Smooth muscle cell (in vitro differentiated cells): ENCODE data around the gene ZBTB22. TPM values are rescaled to one million over a fixed set of nuclear protein-coding genes. Genes with fewer than 3 reads are reported as not detected.

Source experiments
- DNase-seq: peaks from one replicate; lab custom pipeline; 2025; ENCODE audit not compliant: unreplicated experiment; lab: John Stamatoyannopoulos, UW
- H2AFZ ChIP-seq: fragments of 200-600 bp; sonication (generic); 2 replicates; pipeline ENCODE4 v1.6.0; 2016; ENCODE audit warnings: antibody characterized with exemption, low read depth, mild to moderate bottlenecking
- H3F3A ChIP-seq: fragments of 200-600 bp; sonication (generic); 2 replicates; pipeline ENCODE4 v1.6.0; 2017; ENCODE audit warnings: antibody characterized with exemption, low read depth
- H3K27ac ChIP-seq: fragments of 200-600 bp; sonication (generic); 2 replicates; pipeline ENCODE4 v1.5.1; 2016; ENCODE audit warnings: low read depth, mild to moderate bottlenecking
- H3K27me3 ChIP-seq: fragments of 200-600 bp; sonication (generic); 2 replicates; pipeline ENCODE4 v1.6.1; 2016; ENCODE audit warnings: low read depth, mild to moderate bottlenecking
- H3K36me3 ChIP-seq: fragments of 200-600 bp; sonication (generic); 2 replicates; pipeline ENCODE4 v1.5.1; 2016; ENCODE audit warnings: low read depth
- H3K4me1 ChIP-seq: fragments of 200-600 bp; sonication (generic); 2 replicates; pipeline ENCODE4 v1.5.1; 2016; ENCODE audit warnings: low read depth
- H3K4me2 ChIP-seq: fragments of 200-600 bp; sonication (generic); 2 replicates; pipeline ENCODE4 v1.6.0; 2016; ENCODE audit warnings: mild to moderate bottlenecking
- H3K4me3 ChIP-seq: fragments of 200-600 bp; sonication (generic); 2 replicates; pipeline ENCODE4 v1.5.1; 2016; ENCODE audit warnings: mild to moderate bottlenecking
- H3K79me2 ChIP-seq: fragments of 200-600 bp; sonication (generic); 2 replicates; pipeline ENCODE4 v1.6.0; 2016; ENCODE audit warnings: low read depth, mild to moderate bottlenecking
- H3K9ac ChIP-seq: fragments of 200-600 bp; sonication (generic); 2 replicates; pipeline ENCODE4 v1.6.0; 2016; ENCODE audit warnings: low read depth
- H3K9me3 ChIP-seq: fragments of 200-600 bp; sonication (generic); replicated peaks from 2 replicates; pipeline ENCODE4 v1.5.1; 2016; ENCODE audit warnings: low read depth
- H4K20me1 ChIP-seq: fragments of 200-600 bp; sonication (generic); 2 replicates; pipeline ENCODE4 v1.6.0; 2016; ENCODE audit warnings: low read depth
- WGBS: methylation state at CpG from one replicate; pipeline ENCODE4 v1.1.7; 2016; ENCODE audit warnings: low lambda C conversion rate; 5-methylcytosine and 5-hydroxymethylcytosine counted together
- polyA plus RNA-seq: library from polyadenylated mRNA; unstranded; fragments of >200 nt; fragmentation: Nextera tagmentation; extraction: Ambion mirVana; gene quantifications from 2 replicates; pipeline ENCODE4 v1.2.1, GENCODE V29; 2016
- total RNA-seq: library from RNA; depleted of rRNA; stranded (reverse); fragments of >200 nt; gene quantifications from 2 replicates; pipeline ENCODE4 v1.2.3, GENCODE V29; 2014
- TF ChIP-seq, protein P1 (sequence below): fragments of 200-600 bp; sonication (generic); IDR thresholded peaks from 2 replicates; pipeline ENCODE4 v1.5.1; 2017; ENCODE audit warnings: borderline replicate concordance, mild to moderate bottlenecking, antibody characterized with exemption; ENCODE audit not compliant: insufficient read depth, poor library complexity, severe bottlenecking

Gene ZBTB22
- total and polyA plus RNA-seq, 2 experiments from 2014 or later: 9.6 to 22.9 TPM

DNA sequence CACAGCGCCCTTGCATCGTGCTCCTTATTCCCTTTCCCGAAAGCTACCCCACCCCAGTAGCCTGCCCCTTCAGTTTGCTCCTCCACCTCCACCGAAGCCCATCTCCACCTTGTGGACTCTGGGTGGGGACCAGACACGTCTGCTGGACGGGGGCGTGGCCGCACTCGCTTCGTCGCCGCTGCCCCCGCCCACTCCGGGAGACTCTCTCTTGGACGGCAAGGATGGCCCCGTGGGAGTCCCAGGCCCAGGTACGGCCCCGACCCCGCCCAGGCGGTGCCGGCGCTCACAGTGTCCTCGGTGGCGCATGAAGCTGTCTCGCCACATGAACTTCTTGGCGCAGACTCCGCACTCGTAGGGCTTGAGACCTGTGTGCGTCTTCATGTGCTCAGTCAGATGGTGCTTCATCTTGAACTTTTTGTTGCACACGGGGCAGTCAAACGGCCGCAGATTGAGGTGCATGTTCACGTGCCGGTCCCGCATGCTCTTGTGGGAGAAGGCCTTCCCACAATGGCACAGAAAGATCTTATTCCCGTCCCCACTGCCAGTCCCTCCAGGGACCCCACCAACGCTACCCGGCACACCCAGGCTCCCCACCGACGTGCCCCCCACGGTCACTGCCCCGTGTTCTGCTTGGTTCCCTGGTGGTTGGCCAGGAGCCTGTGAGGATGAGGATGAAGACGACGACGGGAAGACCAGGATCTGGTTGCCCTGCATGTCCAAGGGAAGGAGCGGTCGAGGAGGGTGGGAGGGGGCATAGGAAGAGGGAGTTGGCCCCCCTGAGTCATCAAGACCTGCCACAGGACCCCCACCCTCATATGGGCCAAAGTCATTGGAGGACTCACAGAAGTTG lies 2.4 kb downstream of the ZBTB22 start:
- Histone ChIP-seq H3K27ac (peak overlapping the region; percentile 96), H2AFZ (no peak overlapping the region), H3K4me1 (peaks cover 23% of the 10 kb centered on the region), H3K4me3 (peak overlapping the region; percentile 71), H3K36me3 (no peaks in the 10 kb centered on the region), H3F3A (peaks cover 27% of the 10 kb centered on the region), H4K20me1 (peaks cover 33% of the 10 kb centered on the region), H3K4me2 (peak overlapping the region; percentile 98), H3K27me3 (no peaks in the 10 kb centered on the region), H3K9ac (peak overlapping the region; percentile 88), H3K79me2 (peaks cover 38% of the 10 kb centered on the region), H3K9me3 (no peaks in the 10 kb centered on the region)
- DNase-seq: no peak
- TF ChIP-seq, protein P1, sequence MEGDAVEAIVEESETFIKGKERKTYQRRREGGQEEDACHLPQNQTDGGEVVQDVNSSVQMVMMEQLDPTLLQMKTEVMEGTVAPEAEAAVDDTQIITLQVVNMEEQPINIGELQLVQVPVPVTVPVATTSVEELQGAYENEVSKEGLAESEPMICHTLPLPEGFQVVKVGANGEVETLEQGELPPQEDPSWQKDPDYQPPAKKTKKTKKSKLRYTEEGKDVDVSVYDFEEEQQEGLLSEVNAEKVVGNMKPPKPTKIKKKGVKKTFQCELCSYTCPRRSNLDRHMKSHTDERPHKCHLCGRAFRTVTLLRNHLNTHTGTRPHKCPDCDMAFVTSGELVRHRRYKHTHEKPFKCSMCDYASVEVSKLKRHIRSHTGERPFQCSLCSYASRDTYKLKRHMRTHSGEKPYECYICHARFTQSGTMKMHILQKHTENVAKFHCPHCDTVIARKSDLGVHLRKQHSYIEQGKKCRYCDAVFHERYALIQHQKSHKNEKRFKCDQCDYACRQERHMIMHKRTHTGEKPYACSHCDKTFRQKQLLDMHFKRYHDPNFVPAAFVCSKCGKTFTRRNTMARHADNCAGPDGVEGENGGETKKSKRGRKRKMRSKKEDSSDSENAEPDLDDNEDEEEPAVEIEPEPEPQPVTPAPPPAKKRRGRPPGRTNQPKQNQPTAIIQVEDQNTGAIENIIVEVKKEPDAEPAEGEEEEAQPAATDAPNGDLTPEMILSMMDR: no peak
- 47% methylated on average over 47 of the region's 47 CpGs for WGBS

DNA sequence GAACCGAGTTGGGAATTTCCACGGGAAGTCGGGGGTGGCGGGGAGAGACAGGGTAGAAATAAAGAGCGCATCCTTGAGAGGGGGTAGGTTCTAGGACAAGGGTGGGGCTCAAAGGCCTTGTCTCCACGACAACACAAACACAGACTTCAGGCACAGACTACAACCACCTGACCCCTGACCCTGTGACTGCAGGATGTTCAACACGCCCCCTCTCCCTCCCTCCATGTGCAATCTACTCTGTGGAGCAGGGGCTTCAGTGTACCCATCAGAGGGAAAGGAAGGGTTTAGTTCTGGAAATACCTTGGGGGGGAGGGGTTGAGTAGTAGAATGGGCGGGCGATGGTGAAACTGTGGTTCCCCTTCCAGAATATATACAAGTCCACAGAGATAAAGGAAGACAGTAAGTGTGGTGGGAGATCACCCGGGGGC lies 3.0 kb downstream of the ZBTB22 start:
- H3K4me3 ChIP-seq: peak overlapping the region; percentile 71
- DNase-seq: peak; percentile 47
- H3K27me3 ChIP-seq: no peaks in the 10 kb centered on the region
- peaks cover 21% of the 10 kb centered on the region for H3F3A ChIP-seq
- no peaks in the 10 kb centered on the region for H3K36me3 ChIP-seq
- peak overlapping the region; percentile 96 for H3K27ac ChIP-seq
- H3K4me1 ChIP-seq: peaks cover 20% of the 10 kb centered on the region
- TF ChIP-seq, protein P1: no peak
- WGBS: 7% methylated on average over 10 of the region's 10 CpGs
- peak overlapping the region; percentile 98 for H3K4me2 ChIP-seq
- H4K20me1 ChIP-seq: peaks cover 39% of the 10 kb centered on the region
- no peaks in the 10 kb centered on the region for H3K9me3 ChIP-seq
- peaks cover 38% of the 10 kb centered on the region for H3K79me2 ChIP-seq
- H3K9ac ChIP-seq: peak overlapping the region; percentile 88
- H2AFZ ChIP-seq: no peak overlapping the region

DNA sequence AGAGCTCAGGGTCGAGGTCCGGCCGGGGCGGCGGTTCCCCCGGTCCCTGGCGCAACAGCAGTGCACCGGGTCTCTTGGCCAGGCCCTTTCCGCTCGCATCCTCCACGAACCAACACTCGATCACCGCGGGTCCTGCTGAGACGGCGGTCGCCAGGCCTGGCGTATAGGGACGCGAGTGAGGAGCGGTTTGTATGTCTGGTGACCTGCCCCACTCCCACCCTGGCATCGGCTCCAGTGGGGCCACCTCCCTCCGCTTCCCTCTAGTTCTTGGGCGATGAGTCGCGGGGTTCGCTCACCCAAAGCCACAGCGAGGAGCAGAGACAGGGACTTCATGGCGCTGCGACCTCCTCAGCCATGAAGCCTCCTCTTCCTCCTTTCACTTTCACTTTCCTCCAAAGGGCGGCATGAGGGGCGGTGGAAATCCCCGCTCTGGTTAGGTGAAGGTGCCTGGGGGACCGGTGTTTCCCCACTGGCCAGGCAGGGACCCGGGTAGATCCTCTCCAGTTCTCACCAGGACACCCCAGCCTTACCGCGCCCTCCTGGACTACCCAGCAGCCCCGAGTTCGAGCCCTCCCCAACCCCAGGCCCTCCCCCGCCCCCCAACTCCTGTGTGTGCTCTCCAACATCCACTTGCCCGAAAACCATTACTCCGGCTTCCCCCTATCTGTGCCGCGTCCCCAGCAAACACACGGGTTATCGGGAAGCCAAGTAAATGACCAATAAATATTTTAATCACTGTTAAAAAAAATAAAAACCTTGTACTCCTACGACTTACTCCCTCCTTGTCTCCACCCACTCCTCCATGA lies 3.6 kb downstream of the ZBTB22 start, which contains the start of gene TAPBP:
TSS of gene TAPBP (minus strand) at position 370 of the 806 bp plus-strand sequence. CDS start at position 333, 37 bp downstream.
- peak within 1 kb of the TSS; percentile 1 for H2AFZ ChIP-seq

More for the DNA sequence above, 3.6 kb downstream of the ZBTB22 start, which contains the start of gene TAPBP:
- peak within 1 kb of the TSS; percentile 96 for H3K27ac ChIP-seq
- no peaks in the 10 kb centered on the region for H3K36me3 ChIP-seq
- TF ChIP-seq, protein P1: no peak
- peaks cover 16% of the 10 kb centered on the region for H3F3A ChIP-seq
- H4K20me1 ChIP-seq: peaks cover 45% of the 10 kb centered on the region
- H3K4me2 ChIP-seq: peak within 1 kb of the TSS; percentile 98
- peak within 1 kb of the TSS; percentile 88 for H3K9ac ChIP-seq
- H3K79me2 ChIP-seq: peaks cover 39% of the 10 kb centered on the region
- H3K27me3 ChIP-seq: no peaks in the 10 kb centered on the region
- no peaks in the 10 kb centered on the region for H3K9me3 ChIP-seq
- 2% methylated on average over 46 of the region's 47 CpGs for WGBS
- peak within 1 kb of the TSS; percentile 71 for H3K4me3 ChIP-seq
- DNase-seq: peak; percentile 69
- peaks cover 20% of the 10 kb centered on the region for H3K4me1 ChIP-seq
